Nephron (organoid): ENCODE results near the gene TACR2.

Experiments used
- H3K27ac Mint-ChIP-seq, 3 experiments: 2 replicates each; pipeline ENCODE4 v1.8.0; 2020; ENCODE audit warnings: mixed read lengths in 3 of 3, mild to moderate bottlenecking in 2 of 3, moderate library complexity in 1 of 3
- H3K27me3 Mint-ChIP-seq: 2 replicates; pipeline ENCODE4 v1.8.0; 2021; ENCODE audit warnings: low read depth, mild to moderate bottlenecking, moderate library complexity, mixed read lengths
- H3K36me3 Mint-ChIP-seq: 2 replicates; pipeline ENCODE4 v1.8.0; 2020; ENCODE audit warnings: low read depth, mixed read lengths
- H3K4me1 Mint-ChIP-seq: 2 replicates; pipeline ENCODE4 v1.8.0; 2020; ENCODE audit warnings: mixed read lengths
- H3K4me3 Mint-ChIP-seq, 3 experiments: 2 replicates each; pipeline ENCODE4 v1.8.0; 2020; ENCODE audit warnings: mild to moderate bottlenecking in 3 of 3, mixed read lengths in 3 of 3, moderate library complexity in 2 of 3
- H3K9me3 Mint-ChIP-seq: 2 replicates; pipeline ENCODE4 v1.8.0; 2020; ENCODE audit warnings: mixed read lengths
- TF ChIP-seq, protein P1 (sequence below), 3 experiments: fragments of 200-600 bp; sonication (generic); IDR thresholded peaks; one replicate each; pipeline ENCODE4 v1.5.0; 2021; ENCODE audit warnings: antibody characterized with exemption in 3 of 3; ENCODE audit not compliant: unreplicated experiment in 3 of 3

TACR2 gene

DNA sequence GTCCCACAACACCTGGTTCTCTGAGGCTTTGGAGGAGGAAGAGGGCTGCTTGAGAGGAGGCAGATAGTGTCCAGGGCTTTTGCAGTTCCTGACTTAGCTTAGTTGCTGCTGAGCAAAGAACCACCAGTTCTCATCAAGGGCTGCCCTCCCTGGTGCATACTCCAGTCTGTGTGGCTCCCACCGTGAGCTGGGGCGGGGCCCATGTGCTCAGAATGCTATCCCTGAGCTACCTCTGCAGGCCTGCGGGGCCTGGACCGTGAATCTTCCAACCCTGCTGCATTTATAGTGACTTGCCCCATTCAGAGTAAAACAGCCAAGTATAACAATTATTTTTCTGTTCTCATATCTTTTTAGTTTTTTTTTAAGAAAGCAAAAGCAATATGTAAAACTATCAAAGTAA is 49.2 kb downstream of the TACR2 start:
- Mint-ChIP-seq H3K27me3 (no peaks in the 10 kb centered on the region), H3K4me1 (peaks cover 31% of the 10 kb centered on the region), H3K36me3 (peaks cover 37% of the 10 kb centered on the region), H3K27ac (peak overlapping the region in 2 of 3 experiments; percentile 40 to 78), H3K4me3 (no peak overlapping the region), H3K9me3 (no peaks in the 10 kb centered on the region)
- TF ChIP-seq, protein P1, sequence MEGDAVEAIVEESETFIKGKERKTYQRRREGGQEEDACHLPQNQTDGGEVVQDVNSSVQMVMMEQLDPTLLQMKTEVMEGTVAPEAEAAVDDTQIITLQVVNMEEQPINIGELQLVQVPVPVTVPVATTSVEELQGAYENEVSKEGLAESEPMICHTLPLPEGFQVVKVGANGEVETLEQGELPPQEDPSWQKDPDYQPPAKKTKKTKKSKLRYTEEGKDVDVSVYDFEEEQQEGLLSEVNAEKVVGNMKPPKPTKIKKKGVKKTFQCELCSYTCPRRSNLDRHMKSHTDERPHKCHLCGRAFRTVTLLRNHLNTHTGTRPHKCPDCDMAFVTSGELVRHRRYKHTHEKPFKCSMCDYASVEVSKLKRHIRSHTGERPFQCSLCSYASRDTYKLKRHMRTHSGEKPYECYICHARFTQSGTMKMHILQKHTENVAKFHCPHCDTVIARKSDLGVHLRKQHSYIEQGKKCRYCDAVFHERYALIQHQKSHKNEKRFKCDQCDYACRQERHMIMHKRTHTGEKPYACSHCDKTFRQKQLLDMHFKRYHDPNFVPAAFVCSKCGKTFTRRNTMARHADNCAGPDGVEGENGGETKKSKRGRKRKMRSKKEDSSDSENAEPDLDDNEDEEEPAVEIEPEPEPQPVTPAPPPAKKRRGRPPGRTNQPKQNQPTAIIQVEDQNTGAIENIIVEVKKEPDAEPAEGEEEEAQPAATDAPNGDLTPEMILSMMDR (IDR thresholded peaks at IDR 0.05; ENCODE audit: unreplicated experiment in 3 of 3): no peak

DNA sequence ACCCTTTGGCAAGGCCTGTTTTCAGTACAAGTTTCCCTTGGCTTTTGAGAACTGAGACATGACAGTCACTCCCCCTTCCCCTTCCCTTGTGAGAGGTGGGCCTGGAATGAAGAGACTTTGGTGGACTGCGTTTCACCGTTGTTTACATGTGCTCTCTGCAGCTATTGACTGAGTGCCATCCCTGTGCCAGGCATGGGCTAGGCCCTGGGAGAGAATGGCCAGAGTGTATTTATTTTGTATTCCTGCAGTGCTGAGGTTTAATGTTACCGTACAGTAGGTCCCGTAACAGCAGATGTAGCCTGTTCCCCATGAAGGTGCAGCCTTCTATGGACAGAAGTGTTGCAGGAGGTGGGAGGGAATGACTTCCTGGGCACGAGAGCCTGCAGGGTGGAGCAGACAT is 50.0 kb downstream of the TACR2 start:
- peaks cover 32% of the 10 kb centered on the region for H3K4me1 Mint-ChIP-seq
- TF ChIP-seq, protein P1 (IDR thresholded peaks at IDR 0.05; ENCODE audit: unreplicated experiment in 3 of 3): no peak
- H3K27me3 Mint-ChIP-seq: no peaks in the 10 kb centered on the region
- peaks cover 31% of the 10 kb centered on the region for H3K36me3 Mint-ChIP-seq
- H3K27ac Mint-ChIP-seq: peak overlapping the region in 2 of 3 experiments; percentile 48 to 51
- no peaks in the 10 kb centered on the region for H3K9me3 Mint-ChIP-seq
- H3K4me3 Mint-ChIP-seq: no peak overlapping the region

DNA sequence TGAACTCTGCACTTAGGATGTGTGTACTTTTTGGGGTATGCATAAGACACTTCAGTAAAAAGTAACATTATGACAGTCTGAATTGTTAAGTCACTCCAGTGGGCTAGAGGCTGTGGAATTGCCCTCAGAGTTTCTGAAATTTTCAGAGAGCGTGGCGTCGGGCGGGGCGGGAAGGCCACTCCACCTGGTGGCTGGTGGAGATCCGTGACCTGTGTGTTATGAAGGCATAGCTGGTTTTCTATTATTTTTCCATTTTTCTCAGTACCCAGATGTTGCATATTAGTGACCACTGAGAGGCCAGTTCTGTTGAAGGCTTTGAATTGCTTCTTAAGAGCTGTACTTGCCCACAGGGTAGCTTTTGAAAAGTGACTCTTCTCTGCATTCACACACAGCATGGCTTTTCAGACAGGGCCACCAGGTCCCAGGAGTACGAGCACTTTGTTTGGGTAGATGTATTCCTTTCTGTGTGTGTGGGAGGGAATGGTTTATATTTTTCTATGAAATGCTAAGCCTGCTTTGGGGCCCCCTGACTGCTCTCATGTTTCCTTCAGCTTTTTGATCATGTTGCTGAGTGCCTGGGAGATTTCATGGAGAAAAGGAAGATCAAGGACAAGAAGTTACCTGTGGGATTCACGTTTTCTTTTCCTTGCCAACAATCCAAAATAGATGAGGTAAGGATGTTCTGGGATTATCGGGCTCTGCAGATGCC is 52.3 kb downstream of the TACR2 start:
- Mint-ChIP-seq H3K4me3 (peak overlapping the region in 1 of 3 experiments; percentile 30), H3K36me3 (peaks cover 14% of the 10 kb centered on the region), H3K27me3 (no peaks in the 10 kb centered on the region), H3K9me3 (no peaks in the 10 kb centered on the region), H3K27ac (peak overlapping the region; percentile 51 to 73 (median 65)), H3K4me1 (peaks cover 49% of the 10 kb centered on the region)
- TF ChIP-seq, protein P1 (IDR thresholded peaks at IDR 0.05; ENCODE audit: unreplicated experiment in 3 of 3): no peak

DNA sequence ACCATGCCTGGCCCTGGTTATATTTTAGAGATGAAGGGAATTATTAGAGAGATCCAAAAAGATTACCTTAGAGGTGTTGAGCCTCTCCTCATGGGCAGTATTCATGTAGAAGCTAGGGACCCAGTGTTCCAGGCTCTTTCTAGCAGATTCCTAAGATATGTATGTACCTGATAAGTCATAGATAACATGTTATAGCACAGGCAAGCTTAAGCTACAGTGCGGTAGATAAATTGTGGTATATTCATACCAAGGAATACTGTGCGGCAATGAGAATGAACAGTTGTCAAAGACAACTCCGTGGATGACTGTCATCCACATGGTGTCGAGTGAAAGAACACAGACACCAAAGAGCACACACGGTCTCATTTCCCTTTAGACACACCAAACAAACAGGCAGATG is 53.1 kb downstream of the TACR2 start:
- TF ChIP-seq, protein P1 (IDR thresholded peaks at IDR 0.05; ENCODE audit: unreplicated experiment in 3 of 3): no peak
- H3K4me1 Mint-ChIP-seq: peaks cover 56% of the 10 kb centered on the region
- peak overlapping the region in 2 of 3 experiments; percentile 51 to 73 for H3K27ac Mint-ChIP-seq
- H3K27me3 Mint-ChIP-seq: no peaks in the 10 kb centered on the region
- peaks cover 10% of the 10 kb centered on the region for H3K36me3 Mint-ChIP-seq
- H3K9me3 Mint-ChIP-seq: no peaks in the 10 kb centered on the region
- no peak overlapping the region for H3K4me3 Mint-ChIP-seq

DNA sequence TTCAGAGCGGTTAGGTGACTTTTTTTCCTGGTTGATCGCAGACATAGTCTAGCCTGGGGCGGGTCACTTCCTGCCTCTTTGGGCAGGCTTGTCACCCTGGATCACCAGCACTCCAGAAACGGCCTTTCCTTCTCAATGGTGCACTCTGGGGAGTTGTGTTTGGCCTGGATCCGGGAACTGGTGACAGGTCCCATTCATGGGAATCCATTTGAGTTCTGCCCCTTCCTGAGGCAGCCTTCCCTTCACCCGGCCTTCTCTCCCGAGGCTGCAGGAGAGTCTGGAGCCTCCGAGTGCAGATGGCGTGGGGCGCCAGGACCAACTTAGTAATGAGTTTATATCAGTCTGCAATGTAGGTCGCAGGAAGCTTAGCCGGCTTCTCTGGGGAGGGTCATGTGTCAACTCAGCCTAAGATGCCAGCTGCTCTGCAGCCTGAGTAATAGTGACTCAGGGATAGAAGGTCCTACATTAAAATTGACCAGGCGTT is 54.2 kb downstream of the TACR2 start:
- Mint-ChIP-seq H3K36me3 (peaks cover 10% of the 10 kb centered on the region), H3K4me3 (no peak overlapping the region), H3K27ac (peak overlapping the region in 1 of 3 experiments; percentile 73), H3K9me3 (no peaks in the 10 kb centered on the region), H3K27me3 (no peaks in the 10 kb centered on the region), H3K4me1 (peaks cover 58% of the 10 kb centered on the region)
- TF ChIP-seq, protein P1 (IDR thresholded peaks at IDR 0.05; ENCODE audit: unreplicated experiment in 3 of 3): no peak

DNA sequence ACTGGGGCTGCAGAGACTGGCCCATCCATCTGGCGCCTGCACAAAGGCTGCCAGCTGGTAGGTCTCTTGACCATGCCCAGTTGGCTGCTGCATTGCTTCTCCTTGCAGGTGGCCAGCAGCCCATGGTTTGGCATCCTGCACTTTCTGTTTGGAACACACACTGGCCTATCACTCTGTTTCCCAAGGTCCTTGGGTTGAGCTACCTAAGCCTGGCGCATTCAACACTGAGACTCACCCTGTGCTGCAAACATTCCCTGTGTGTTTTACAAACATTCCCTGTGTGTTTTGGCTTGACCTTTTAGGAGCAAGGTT is 55.5 kb downstream of the TACR2 start:
- TF ChIP-seq, protein P1 (IDR thresholded peaks at IDR 0.05; ENCODE audit: unreplicated experiment in 3 of 3): no peak
- H3K36me3 Mint-ChIP-seq: peaks cover 10% of the 10 kb centered on the region
- no peaks in the 10 kb centered on the region for H3K27me3 Mint-ChIP-seq
- H3K27ac Mint-ChIP-seq: no peak overlapping the region
- peaks cover 56% of the 10 kb centered on the region for H3K4me1 Mint-ChIP-seq
- no peaks in the 10 kb centered on the region for H3K9me3 Mint-ChIP-seq
- H3K4me3 Mint-ChIP-seq: no peak overlapping the region
